ENCODE data around the gene IRF2.

Gene IRF2

GRCh38 chr4:184504385-184504784, 30.0 kb upstream of the IRF2 start:
- peaks cover 10% of the 10 kb centered on the region for H3K4me1 ChIP-seq (ENCODE audit: insufficient read depth, low read length)
- no peaks in the 10 kb centered on the region for H3K36me3 ChIP-seq (ENCODE audit: insufficient read depth, low read length)
- H3K79me2 ChIP-seq (ENCODE audit: insufficient read depth, low read length): no peaks in the 10 kb centered on the region
- H3K9me3 ChIP-seq (ENCODE audit: insufficient read depth, low read length, severe bottlenecking): no peaks in the 10 kb centered on the region
- ATAC-seq (ENCODE audit: insufficient read depth, low read depth): no peak
- H3K4me3 ChIP-seq (ENCODE audit: low read depth in 1 of 2, low read length in 2 of 2): no peak overlapping the region
- no peaks in the 10 kb centered on the region for H3K27me3 ChIP-seq (ENCODE audit: insufficient read depth, low read length, poor library complexity)
- H3K4me2 ChIP-seq (ENCODE audit: insufficient read depth, low read length): no peak overlapping the region
- no peak overlapping the region for H3K27ac ChIP-seq (ENCODE audit: low read length)
- no peak overlapping the region for H3K9ac ChIP-seq (ENCODE audit: low read depth, low read length)
- no peaks in the 10 kb centered on the region for H4K20me1 ChIP-seq (ENCODE audit: insufficient read depth, low read length)
- DNase-seq: no peak
- H2AFZ ChIP-seq (ENCODE audit: low read depth, low read length): no peak overlapping the region
- TF ChIP-seq CTCF (IDR thresholded peaks at IDR 0.05; ENCODE audit: borderline replicate concordance, extremely low read depth, low read length, poor library complexity, severe bottlenecking) (no peak), EZH2 (IDR thresholded peaks at IDR 0.05; ENCODE audit: borderline replicate concordance, low read depth, low read length, severe bottlenecking) (no peak)

- ATAC-seq (ENCODE audit: insufficient read depth, low read depth): peak; percentile 75
- Histone ChIP-seq H3K9me3 (ENCODE audit: insufficient read depth, low read length, severe bottlenecking) (no peaks in the 10 kb centered on the region), H2AFZ (ENCODE audit: low read depth, low read length) (peak overlapping the region; percentile 63; the same call in 1 of the 2 replicates)
Measured at GRCh38 chr4:184503869-184504300, 29.5 kb upstream of the IRF2 start.

GRCh38 chr4:184500748-184501589, 26.6 kb upstream of the IRF2 start:
- Histone ChIP-seq H3K27me3 (ENCODE audit: insufficient read depth, low read length, poor library complexity) (no peaks in the 10 kb centered on the region), H3K27ac (ENCODE audit: low read length) (no peak overlapping the region), H3K4me3 (ENCODE audit: low read depth in 1 of 2, low read length in 2 of 2) (no peak overlapping the region), H3K79me2 (ENCODE audit: insufficient read depth, low read length) (no peaks in the 10 kb centered on the region), H3K9ac (ENCODE audit: low read depth, low read length) (no peak overlapping the region), H3K9me3 (ENCODE audit: insufficient read depth, low read length, severe bottlenecking) (no peaks in the 10 kb centered on the region), H4K20me1 (ENCODE audit: insufficient read depth, low read length) (no peaks in the 10 kb centered on the region), H3K4me1 (ENCODE audit: insufficient read depth, low read length) (peaks cover 10% of the 10 kb centered on the region), H3K36me3 (ENCODE audit: insufficient read depth, low read length) (no peaks in the 10 kb centered on the region), H3K4me2 (ENCODE audit: insufficient read depth, low read length) (no peak overlapping the region), H2AFZ (ENCODE audit: low read depth, low read length) (no peak overlapping the region)
- TF ChIP-seq CTCF (IDR thresholded peaks at IDR 0.05; ENCODE audit: borderline replicate concordance, extremely low read depth, low read length, poor library complexity, severe bottlenecking) (no peak), EZH2 (IDR thresholded peaks at IDR 0.05; ENCODE audit: borderline replicate concordance, low read depth, low read length, severe bottlenecking) (no peak)
- no peak for ATAC-seq (ENCODE audit: insufficient read depth, low read depth)
- no peak for DNase-seq

More at GRCh38 chr4:184503869-184504300, 29.5 kb upstream of the IRF2 start:
- H3K27ac ChIP-seq (ENCODE audit: low read length): no peak overlapping the region
- H4K20me1 ChIP-seq (ENCODE audit: insufficient read depth, low read length): no peaks in the 10 kb centered on the region
- H3K9ac ChIP-seq (ENCODE audit: low read depth, low read length): no peak overlapping the region
- no peaks in the 10 kb centered on the region for H3K27me3 ChIP-seq (ENCODE audit: insufficient read depth, low read length, poor library complexity)
- H3K4me1 ChIP-seq (ENCODE audit: insufficient read depth, low read length): peaks cover 10% of the 10 kb centered on the region
- no peak for TF ChIP-seq EZH2 (IDR thresholded peaks at IDR 0.05; ENCODE audit: borderline replicate concordance, low read depth, low read length, severe bottlenecking)
- no peak for TF ChIP-seq CTCF (IDR thresholded peaks at IDR 0.05; ENCODE audit: borderline replicate concordance, extremely low read depth, low read length, poor library complexity, severe bottlenecking)
- H3K4me3 ChIP-seq (ENCODE audit: low read depth in 1 of 2, low read length in 2 of 2): no peak overlapping the region
- no peaks in the 10 kb centered on the region for H3K36me3 ChIP-seq (ENCODE audit: insufficient read depth, low read length)
- H3K4me2 ChIP-seq (ENCODE audit: insufficient read depth, low read length): no peak overlapping the region
- no peaks in the 10 kb centered on the region for H3K79me2 ChIP-seq (ENCODE audit: insufficient read depth, low read length)
- peak; percentile 24 for DNase-seq

Data from DND-41 (cell line).